Measurements from ENCODE around the gene SDR42E1. TPM values are rescaled to one million over a fixed set of nuclear protein-coding genes. Genes with fewer than 3 reads are reported as not detected.

SDR42E1 gene
- total RNA-seq, 2 experiments from 2014 or later, result under 0.01 to 0.65 TPM

DNA sequence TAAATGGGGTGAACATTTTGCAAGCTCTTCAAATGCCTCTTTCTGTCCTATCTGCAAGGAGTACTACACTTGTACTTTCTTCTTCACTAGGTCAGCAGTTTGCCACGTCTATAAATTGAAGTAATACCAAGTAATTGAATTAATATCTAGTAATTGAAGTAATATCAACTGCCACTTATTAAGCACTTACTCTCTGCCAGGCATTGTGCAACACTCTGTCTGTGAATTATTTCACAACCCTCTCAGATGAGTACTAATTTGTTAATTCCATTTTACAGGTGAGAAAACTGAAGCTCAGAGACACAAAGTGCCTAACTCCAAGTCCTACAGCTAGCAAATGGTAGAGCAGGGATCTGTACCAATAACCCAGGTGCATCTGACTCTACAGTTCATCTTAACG is 4.1 kb downstream of the SDR42E1 start:
- TF ChIP-seq CTCF (conservative IDR thresholded peaks at IDR 0.05; ENCODE audit: low read length) (no peak), EZH2phosphoT487 (IDR thresholded peaks at IDR 0.05; ENCODE audit: borderline replicate concordance, low read depth, low read length) (no peak)

DNA sequence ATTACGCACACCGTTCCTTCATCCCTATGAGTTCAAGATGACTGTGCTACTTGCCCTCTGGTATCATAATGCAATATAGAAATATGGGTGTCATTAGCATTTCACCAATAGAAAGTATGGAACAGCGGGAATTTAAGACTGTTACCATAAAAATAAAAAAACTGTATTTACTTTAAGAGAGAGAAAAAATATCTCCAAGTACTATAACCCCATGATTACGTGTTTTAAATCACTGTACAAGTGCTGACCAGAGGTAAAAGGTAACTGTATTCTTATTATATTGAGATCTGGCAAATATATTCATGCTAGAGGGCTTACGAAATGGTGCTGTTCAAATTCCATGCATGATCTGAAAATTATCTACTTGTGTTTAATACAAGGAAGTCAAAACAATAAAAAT is 5.2 kb downstream of the SDR42E1 start:
- BruUV-seq (replicated peaks), result no TSS peak
- Histone ChIP-seq H2AFZ (ENCODE audit: low read length) (no peak overlapping the region), H3K4me3 (ENCODE audit: low read depth, low read length, poor library complexity, severe bottlenecking) (no peak overlapping the region), H3K79me2 (ENCODE audit: insufficient read depth, low read depth, low read length) (no peaks in the 10 kb centered on the region), H3K4me2 (ENCODE audit: low read length) (no peak overlapping the region), H3K36me3 (ENCODE audit: insufficient read depth, low read length) (no peaks in the 10 kb centered on the region), H3K4me1 (ENCODE audit: insufficient read depth, low read length, poor library complexity, severe bottlenecking) (no peaks in the 10 kb centered on the region), H3K9me3 (ENCODE audit: low read length) (0 out of 2 replicates have a peak, but pooled peaks cover 10% of the 10 kb centered on the region), H3K27ac (ENCODE audit: low read depth, low read length, poor library complexity, severe bottlenecking) (no peak overlapping the region), H3K9me2 (ENCODE audit: insufficient read depth, low read length) (no peaks in the 10 kb centered on the region), H4K20me1 (ENCODE audit: insufficient read depth, low read length) (no peaks in the 10 kb centered on the region)
- intact Hi-C loops (cut with micrococcal nuclease; ENCODE audit: unreplicated experiment), result no loop called here
- CTCF ChIA-PET (ENCODE audit: unreplicated experiment), result no interaction called here
- DNase-seq (ENCODE audit: low spot score), result no peak
- no peak for TF ChIP-seq EZH2phosphoT487 (IDR thresholded peaks at IDR 0.05; ENCODE audit: borderline replicate concordance, low read depth, low read length)
- no peak for TF ChIP-seq CTCF (conservative IDR thresholded peaks at IDR 0.05; ENCODE audit: low read length)
- POLR2A ChIA-PET, result no interaction called here

More for the DNA sequence above, 4.1 kb downstream of the SDR42E1 start:
- H2AFZ ChIP-seq (ENCODE audit: low read length), result no peak overlapping the region
- H3K9me2 ChIP-seq (ENCODE audit: insufficient read depth, low read length), result no peaks in the 10 kb centered on the region
- no peaks in the 10 kb centered on the region for H3K36me3 ChIP-seq (ENCODE audit: insufficient read depth, low read length)
- H3K4me3 ChIP-seq (ENCODE audit: low read depth, low read length, poor library complexity, severe bottlenecking), result no peak overlapping the region
- H3K27ac ChIP-seq (ENCODE audit: low read depth, low read length, poor library complexity, severe bottlenecking), result no peak overlapping the region
- intact Hi-C loops (cut with micrococcal nuclease; ENCODE audit: unreplicated experiment), result no loop called here
- ChIA-PET POLR2A (no interaction called here), CTCF (ENCODE audit: unreplicated experiment) (no interaction called here)
- DNase-seq (ENCODE audit: low spot score), result no peak
- H4K20me1 ChIP-seq (ENCODE audit: insufficient read depth, low read length), result no peaks in the 10 kb centered on the region
- H3K4me2 ChIP-seq (ENCODE audit: low read length), result no peak overlapping the region
- BruUV-seq (replicated peaks), result no TSS peak
- 0 out of 2 replicates have a peak, but pooled peaks cover 10% of the 10 kb centered on the region for H3K9me3 ChIP-seq (ENCODE audit: low read length)
- no peaks in the 10 kb centered on the region for H3K79me2 ChIP-seq (ENCODE audit: insufficient read depth, low read depth, low read length)
- no peaks in the 10 kb centered on the region for H3K4me1 ChIP-seq (ENCODE audit: insufficient read depth, low read length, poor library complexity, severe bottlenecking)

- TF ChIP-seq CTCF (conservative IDR thresholded peaks at IDR 0.05; ENCODE audit: low read length) (no peak), EZH2phosphoT487 (IDR thresholded peaks at IDR 0.05; ENCODE audit: borderline replicate concordance, low read depth, low read length) (no peak)
- 0 out of 2 replicates have a peak, but pooled peaks cover 10% of the 10 kb centered on the region for H3K9me3 ChIP-seq (ENCODE audit: low read length)
- no peak overlapping the region for H3K27ac ChIP-seq (ENCODE audit: low read depth, low read length, poor library complexity, severe bottlenecking)
- H3K79me2 ChIP-seq (ENCODE audit: insufficient read depth, low read depth, low read length), result no peaks in the 10 kb centered on the region
- no TSS peak for BruUV-seq (replicated peaks)
- ChIA-PET POLR2A (no interaction called here), CTCF (ENCODE audit: unreplicated experiment) (no interaction called here)
- H3K36me3 ChIP-seq (ENCODE audit: insufficient read depth, low read length), result no peaks in the 10 kb centered on the region
- H3K4me1 ChIP-seq (ENCODE audit: insufficient read depth, low read length, poor library complexity, severe bottlenecking), result no peaks in the 10 kb centered on the region
- no peak for DNase-seq (ENCODE audit: low spot score)
- no peak overlapping the region for H3K4me3 ChIP-seq (ENCODE audit: low read depth, low read length, poor library complexity, severe bottlenecking)
- H3K9me2 ChIP-seq (ENCODE audit: insufficient read depth, low read length), result no peaks in the 10 kb centered on the region
- H2AFZ ChIP-seq (ENCODE audit: low read length), result no peak overlapping the region
- intact Hi-C loops (cut with micrococcal nuclease; ENCODE audit: unreplicated experiment), result no loop called here
- H3K4me2 ChIP-seq (ENCODE audit: low read length), result no peak overlapping the region
- H4K20me1 ChIP-seq (ENCODE audit: insufficient read depth, low read length), result no peaks in the 10 kb centered on the region
Observed at GRCh38 chr16:82005027-82005830, 6.0 kb downstream of the SDR42E1 start.

Data from OCI-LY7 (cell line).